ENCODE data around the gene CNN1.

CNN1 gene

GRCh38 chr19:11549386-11549953, 10.8 kb downstream of the CNN1 start:
- no peak for TF ChIP-seq GATA3 (IDR thresholded peaks at IDR 0.05; ENCODE audit: low read depth, low read length)
- TF ChIP-seq GATA2 (IDR thresholded peaks at IDR 0.05; ENCODE audit: low read depth, low read length): no peak

GRCh38 chr19:11550265-11550664, 11.6 kb downstream of the CNN1 start:
- TF ChIP-seq GATA3 (IDR thresholded peaks at IDR 0.05; ENCODE audit: low read depth, low read length) (no peak), GATA2 (IDR thresholded peaks at IDR 0.05; ENCODE audit: low read depth, low read length) (no peak)

DNA sequence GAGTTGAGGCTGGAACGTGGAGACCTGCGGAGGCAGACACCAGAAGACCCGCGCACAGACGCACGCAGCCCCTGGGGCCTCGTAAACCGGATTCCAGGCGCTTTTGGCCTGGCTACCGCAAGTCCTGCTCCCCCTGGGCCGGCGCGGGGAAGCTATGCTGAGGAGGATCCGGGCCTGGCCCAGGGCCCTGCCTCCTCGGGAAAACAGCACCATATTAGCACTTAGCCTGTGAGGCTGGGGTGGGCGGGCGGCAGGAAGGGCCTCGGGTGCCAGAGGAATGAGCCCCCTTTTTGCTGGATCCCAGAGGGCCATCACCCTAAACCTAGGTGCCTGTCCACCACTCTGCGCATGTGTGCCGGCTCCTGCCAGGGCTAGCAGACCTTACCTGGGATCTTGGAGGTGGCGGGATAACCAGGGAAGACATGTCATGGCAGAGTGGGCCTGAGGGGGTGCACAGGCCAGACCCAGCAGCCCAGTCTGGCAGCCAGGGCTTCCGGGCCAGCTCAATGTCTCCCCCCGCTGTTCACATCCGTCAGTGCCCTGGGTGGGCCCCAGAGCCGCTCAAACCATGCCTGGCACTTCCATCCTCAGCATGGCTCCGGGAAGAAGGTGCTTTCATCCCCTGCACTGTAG, 13.1 kb downstream of the CNN1 start:
- no peak for TF ChIP-seq GATA3 (IDR thresholded peaks at IDR 0.05; ENCODE audit: low read depth, low read length)
- TF ChIP-seq GATA2 (IDR thresholded peaks at IDR 0.05; ENCODE audit: low read depth, low read length): no peak

DNA sequence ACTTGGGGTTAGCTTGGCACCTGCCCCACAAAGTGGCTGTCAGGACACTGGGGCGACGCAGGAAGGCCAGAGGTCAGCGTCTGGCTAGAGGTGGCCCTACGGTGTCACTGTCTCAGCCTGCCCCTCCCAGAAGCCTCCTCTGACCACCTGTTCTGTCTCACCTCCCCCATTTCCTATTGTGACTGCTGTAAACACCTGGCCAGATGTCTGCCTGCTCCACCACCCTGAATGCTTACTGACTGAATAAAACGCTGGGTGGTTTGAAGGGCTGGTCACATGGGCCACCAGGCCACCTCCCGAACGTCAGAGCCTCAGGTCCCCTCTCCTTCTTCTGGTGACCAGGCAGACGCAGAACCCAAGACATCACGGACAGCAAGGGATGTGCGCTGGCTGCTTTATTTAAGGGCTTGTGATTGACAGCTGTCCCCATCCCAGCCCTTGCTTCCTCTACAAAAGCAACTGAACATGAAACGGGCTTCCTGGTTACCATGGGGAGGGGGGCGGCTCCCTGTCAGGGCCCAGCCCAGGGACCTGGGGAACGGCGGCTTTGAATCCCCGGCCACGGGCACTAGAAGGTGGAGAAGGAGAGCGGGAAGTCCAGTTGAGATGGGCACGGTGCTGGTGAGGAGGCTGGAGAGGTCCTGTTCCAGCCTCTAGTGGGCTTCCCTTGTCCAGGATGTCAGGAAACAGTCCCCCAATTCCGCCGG, 14.2 kb downstream of the CNN1 start:
- no peak for TF ChIP-seq GATA3 (IDR thresholded peaks at IDR 0.05; ENCODE audit: low read depth, low read length)
- TF ChIP-seq GATA2 (IDR thresholded peaks at IDR 0.05; ENCODE audit: low read depth, low read length): no peak

DNA sequence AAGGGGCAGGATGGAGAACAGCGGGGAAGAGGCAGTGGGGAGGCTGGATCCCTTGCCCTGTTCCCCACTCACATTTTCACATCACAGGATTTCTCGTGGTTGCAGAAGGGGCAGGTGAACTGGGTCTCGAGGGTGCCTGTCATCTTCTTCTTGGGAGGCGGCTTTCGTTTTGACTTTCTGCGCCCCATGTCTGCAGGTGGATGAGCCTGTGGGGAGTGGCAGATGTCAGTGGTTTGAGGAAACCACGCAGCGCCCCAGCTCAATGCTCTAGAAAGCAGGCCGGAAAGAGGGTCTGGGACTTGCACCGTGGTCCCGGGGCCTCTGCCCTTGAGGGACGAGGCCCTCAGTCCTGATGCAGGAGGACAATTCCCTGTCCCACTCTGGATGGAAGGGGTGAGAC, 15.5 kb downstream of the CNN1 start:
- TF ChIP-seq GATA2 (IDR thresholded peaks at IDR 0.05; ENCODE audit: low read depth, low read length): no peak
- no peak for TF ChIP-seq GATA3 (IDR thresholded peaks at IDR 0.05; ENCODE audit: low read depth, low read length)

- no peak for TF ChIP-seq GATA3 (IDR thresholded peaks at IDR 0.05; ENCODE audit: low read depth, low read length)
- no peak for TF ChIP-seq GATA2 (IDR thresholded peaks at IDR 0.05; ENCODE audit: low read depth, low read length)
Observed at GRCh38 chr19:11555246-11555645, 16.6 kb downstream of the CNN1 start.

- TF ChIP-seq GATA2 (IDR thresholded peaks at IDR 0.05; ENCODE audit: low read depth, low read length): no peak
- no peak for TF ChIP-seq GATA3 (IDR thresholded peaks at IDR 0.05; ENCODE audit: low read depth, low read length)
Observed at GRCh38 chr19:11556634-11557420, 18.2 kb downstream of the CNN1 start.

DNA sequence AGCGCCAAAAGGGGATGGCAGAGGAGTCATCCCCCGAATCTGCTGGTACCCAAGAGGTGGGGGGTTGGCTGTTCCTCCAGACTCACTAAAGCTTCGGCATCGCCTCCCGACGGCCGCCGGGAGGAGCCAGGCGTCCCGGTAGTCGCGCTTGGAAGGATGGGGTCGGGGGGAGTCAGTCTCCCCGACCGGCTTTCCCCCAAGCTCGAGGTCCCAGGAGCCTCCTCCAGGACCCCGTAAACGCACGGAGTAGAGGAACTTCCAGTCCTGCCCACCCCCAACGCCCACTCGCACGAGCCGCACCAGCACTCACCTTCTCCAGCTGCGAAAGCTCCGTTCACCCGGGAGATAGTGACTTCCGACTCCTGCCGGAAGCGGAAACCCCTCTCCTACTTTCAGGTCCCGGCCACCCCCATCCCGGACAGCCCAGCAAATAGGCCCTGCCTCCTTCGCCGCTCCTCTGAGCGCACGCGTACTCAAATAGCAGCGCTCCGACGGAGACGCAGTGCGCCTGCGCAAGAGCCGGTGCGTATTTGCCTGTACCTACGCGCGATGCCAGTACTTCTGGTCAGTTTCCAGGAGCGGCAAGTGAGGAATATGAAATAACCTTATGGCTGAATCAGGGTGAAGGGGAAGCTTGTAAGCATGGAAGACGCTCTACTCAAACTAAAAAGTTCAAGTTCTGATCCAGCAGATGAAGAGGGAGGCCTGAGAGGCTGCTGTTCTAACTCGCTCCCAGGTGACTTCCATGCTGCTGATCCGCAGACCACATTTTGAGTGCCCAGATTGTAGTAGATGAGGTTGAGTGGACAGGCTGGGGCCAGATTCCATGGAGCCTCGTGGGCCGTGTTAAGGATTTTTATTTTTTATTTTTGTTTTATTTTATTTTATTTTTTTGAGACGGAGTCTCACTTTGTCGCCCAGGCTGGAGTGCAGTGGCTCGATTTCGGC, 20.5 kb downstream of the CNN1 start, which contains the start of gene ELOF1:
Gene ELOF1, minus strand, starts transcription at position 350 of the 948 bp plus-strand sequence. CDS start 4,883 bp downstream, outside the sequence.
- peak; percentile 22; the same call in 1 of the 2 replicates for TF ChIP-seq GATA2 (IDR thresholded peaks at IDR 0.05; ENCODE audit: low read depth, low read length)
- no peak for TF ChIP-seq GATA3 (IDR thresholded peaks at IDR 0.05; ENCODE audit: low read depth, low read length)

DNA sequence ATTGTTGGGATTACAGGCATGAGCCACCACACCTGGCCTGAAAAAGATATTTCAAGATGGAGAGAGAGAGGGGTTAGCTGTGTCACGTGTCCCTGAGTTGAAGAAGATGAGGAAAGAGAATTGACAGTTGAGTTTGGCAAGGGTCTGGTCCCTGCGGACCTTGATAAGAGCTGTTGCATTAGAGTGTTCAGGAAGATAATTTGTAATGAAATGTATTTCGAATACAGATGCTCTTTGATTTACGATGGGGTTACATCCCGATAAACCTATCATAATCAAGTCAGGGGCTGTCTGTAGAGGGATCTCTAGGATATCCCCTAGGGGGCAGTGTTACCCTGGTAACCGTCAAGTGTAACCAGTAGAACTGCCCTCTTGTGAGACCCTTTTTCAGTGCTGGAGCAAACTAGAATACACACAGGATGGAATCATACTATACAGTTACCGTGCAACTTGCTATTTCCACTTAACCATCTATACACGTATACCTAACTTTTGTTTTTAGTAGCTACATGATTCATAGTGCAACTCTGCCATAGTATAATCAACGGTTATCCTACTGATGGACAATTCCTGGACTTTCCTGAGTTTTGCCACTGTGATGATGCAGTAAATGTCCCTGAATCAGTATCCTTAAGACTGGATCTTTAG, 21.9 kb downstream of the CNN1 start:
- TF ChIP-seq GATA2 (IDR thresholded peaks at IDR 0.05; ENCODE audit: low read depth, low read length) (no peak), GATA3 (IDR thresholded peaks at IDR 0.05; ENCODE audit: low read depth, low read length) (no peak)

DNA sequence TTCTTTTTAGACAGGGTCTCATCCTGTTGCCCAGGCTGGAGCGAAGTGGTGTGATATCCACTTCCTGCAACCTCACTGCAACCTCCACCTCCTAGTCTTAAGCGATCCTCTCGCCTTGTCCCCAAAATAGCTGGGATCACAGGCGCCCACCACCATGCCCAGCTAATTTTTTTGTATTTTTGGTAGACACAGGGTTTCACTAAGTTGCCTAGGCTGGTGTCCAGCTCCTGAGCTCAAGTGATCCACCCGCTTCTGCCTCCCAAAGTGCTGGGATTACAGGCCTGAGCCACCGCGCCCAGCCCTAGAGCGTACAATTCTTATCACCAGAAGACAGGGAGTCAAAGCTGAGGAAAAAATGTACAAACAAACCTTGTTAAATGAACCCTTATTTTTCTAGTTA, 24.9 kb downstream of the CNN1 start:
- TF ChIP-seq GATA2 (IDR thresholded peaks at IDR 0.05; ENCODE audit: low read depth, low read length): no peak
- TF ChIP-seq GATA3 (IDR thresholded peaks at IDR 0.05; ENCODE audit: low read depth, low read length): no peak

DNA sequence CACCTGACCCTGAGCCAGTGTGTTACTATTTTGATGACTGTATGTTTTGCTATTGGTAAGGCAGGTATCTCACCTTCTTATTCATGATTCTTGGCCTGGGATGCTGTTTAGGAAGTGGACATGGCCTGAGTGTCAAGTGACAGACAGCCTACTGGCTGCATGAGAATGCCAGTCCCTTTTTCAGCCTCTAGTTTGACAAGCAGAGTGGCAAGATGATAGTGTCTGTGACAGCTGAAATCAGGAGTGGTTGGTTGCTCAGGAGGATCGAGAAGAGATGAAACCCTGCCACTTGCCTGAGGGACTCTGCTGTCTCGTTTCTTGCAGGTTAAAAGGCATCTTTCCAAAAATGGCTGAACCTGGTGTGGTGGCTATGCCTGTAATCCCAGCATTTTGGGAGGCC, 27.5 kb downstream of the CNN1 start:
- TF ChIP-seq GATA2 (IDR thresholded peaks at IDR 0.05; ENCODE audit: low read depth, low read length) (no peak), GATA3 (IDR thresholded peaks at IDR 0.05; ENCODE audit: low read depth, low read length) (no peak)

DNA sequence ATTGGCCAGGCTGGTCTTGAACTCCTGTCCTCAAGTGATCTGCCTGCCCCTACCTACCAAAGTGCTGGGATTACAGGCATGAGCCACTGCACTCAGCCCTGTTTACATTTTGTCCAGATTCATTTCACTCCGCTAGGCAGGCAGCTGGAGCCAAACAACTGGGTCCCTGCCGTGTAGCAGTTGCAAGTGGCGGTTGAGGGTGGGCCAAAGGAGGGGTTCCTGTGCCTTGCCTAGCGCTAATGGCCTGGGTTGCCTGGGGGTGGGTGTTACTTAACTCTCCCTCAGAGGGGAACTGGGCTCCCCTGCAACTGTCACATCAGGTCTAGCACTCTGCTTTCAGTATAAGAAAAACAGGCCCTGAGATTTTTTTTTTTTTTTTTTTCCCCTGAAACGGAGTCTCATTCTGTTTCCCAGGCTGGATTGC, 31.4 kb downstream of the CNN1 start:
- no peak for TF ChIP-seq GATA2 (IDR thresholded peaks at IDR 0.05; ENCODE audit: low read depth, low read length)
- no peak for TF ChIP-seq GATA3 (IDR thresholded peaks at IDR 0.05; ENCODE audit: low read depth, low read length)

- TF ChIP-seq GATA2 (IDR thresholded peaks at IDR 0.05; ENCODE audit: low read depth, low read length) (no peak), GATA3 (IDR thresholded peaks at IDR 0.05; ENCODE audit: low read depth, low read length) (no peak)
Observed at GRCh38 chr19:11574689-11575088, 36.0 kb downstream of the CNN1 start.

Data from SH-SY5Y (cell line).